ENCODE measurements around the gene CCDC93.

CCDC93 gene

GRCh38 chr2:118013724-118014491, at the start of gene CCDC93:
TSS of gene CCDC93 (minus strand) at chr2:118014070. CDS start at chr2:118013995, 75 bp downstream.
- in situ Hi-C loops (cut with HindIII; ENCODE audit: low sequenced_read_pairs) = no loop called here

GRCh38 chr2:118062669-118063068, 48.8 kb upstream of the CCDC93 start:
- in situ Hi-C loops (cut with HindIII; ENCODE audit: low sequenced_read_pairs) = loop anchor here (5.0 kb wide), 1 partner anchor 35 kb away; no protein-coding TSS in a partner anchor

GRCh38 chr2:118062048-118062447, 48.2 kb upstream of the CCDC93 start:
- in situ Hi-C loops (cut with HindIII; ENCODE audit: low sequenced_read_pairs) = loop anchor here (5.0 kb wide), 1 partner anchor 35 kb away; no protein-coding TSS in a partner anchor

GRCh38 chr2:118061135-118061955, 47.5 kb upstream of the CCDC93 start:
- in situ Hi-C loops (cut with HindIII; ENCODE audit: low sequenced_read_pairs) = loop anchor here (5.0 kb wide), 1 partner anchor 36 kb away; no protein-coding TSS in a partner anchor

- in situ Hi-C loops (cut with HindIII; ENCODE audit: low sequenced_read_pairs) = loop anchor here (5.0 kb wide), 1 partner anchor 37 kb away; no protein-coding TSS in a partner anchor
Measured at GRCh38 chr2:118059919-118060478, 46.1 kb upstream of the CCDC93 start.

- in situ Hi-C loops (cut with HindIII; ENCODE audit: low sequenced_read_pairs) = no loop called here
Measured at GRCh38 chr2:118058951-118059350, 45.1 kb upstream of the CCDC93 start.

GRCh38 chr2:118056801-118057200, 42.9 kb upstream of the CCDC93 start:
- in situ Hi-C loops (cut with HindIII; ENCODE audit: low sequenced_read_pairs) = no loop called here

GRCh38 chr2:118056165-118056534, 42.3 kb upstream of the CCDC93 start:
- in situ Hi-C loops (cut with HindIII; ENCODE audit: low sequenced_read_pairs) = no loop called here

GRCh38 chr2:118055512-118056164, 41.8 kb upstream of the CCDC93 start:
- in situ Hi-C loops (cut with HindIII; ENCODE audit: low sequenced_read_pairs) = no loop called here

GRCh38 chr2:118054213-118055008, 40.5 kb upstream of the CCDC93 start:
- in situ Hi-C loops (cut with HindIII; ENCODE audit: low sequenced_read_pairs) = no loop called here

- in situ Hi-C loops (cut with HindIII; ENCODE audit: low sequenced_read_pairs) = no loop called here
Measured at GRCh38 chr2:118053681-118054080, 39.8 kb upstream of the CCDC93 start.

GRCh38 chr2:118052474-118052873, 38.6 kb upstream of the CCDC93 start:
- in situ Hi-C loops (cut with HindIII; ENCODE audit: low sequenced_read_pairs) = no loop called here

- in situ Hi-C loops (cut with HindIII; ENCODE audit: low sequenced_read_pairs) = no loop called here
Measured at GRCh38 chr2:118051826-118052358, 38.0 kb upstream of the CCDC93 start.

- in situ Hi-C loops (cut with HindIII; ENCODE audit: low sequenced_read_pairs) = no loop called here
Measured at GRCh38 chr2:118050974-118051373, 37.1 kb upstream of the CCDC93 start.

- in situ Hi-C loops (cut with HindIII; ENCODE audit: low sequenced_read_pairs) = no loop called here
Measured at GRCh38 chr2:118050386-118050785, 36.5 kb upstream of the CCDC93 start.

GRCh38 chr2:118049816-118050140, 35.9 kb upstream of the CCDC93 start:
- in situ Hi-C loops (cut with HindIII; ENCODE audit: low sequenced_read_pairs) = loop anchor here (25.0 kb wide), 1 partner anchor 813 kb away; no protein-coding TSS in a partner anchor

GRCh38 chr2:118049140-118049815, 35.4 kb upstream of the CCDC93 start:
- in situ Hi-C loops (cut with HindIII; ENCODE audit: low sequenced_read_pairs) = loop anchor here (25.0 kb wide), 1 partner anchor 813 kb away; no protein-coding TSS in a partner anchor

- in situ Hi-C loops (cut with HindIII; ENCODE audit: low sequenced_read_pairs) = loop anchor here (25.0 kb wide), 1 partner anchor 814 kb away; no protein-coding TSS in a partner anchor
Measured at GRCh38 chr2:118048401-118048800, 34.5 kb upstream of the CCDC93 start.

- in situ Hi-C loops (cut with HindIII; ENCODE audit: low sequenced_read_pairs) = loop anchor here (25.0 kb wide), 1 partner anchor 815 kb away; no protein-coding TSS in a partner anchor
Measured at GRCh38 chr2:118047380-118047826, 33.5 kb upstream of the CCDC93 start.

All from endothelial cell of hepatic sinusoid (primary cell).